Loucy (cell line): ENCODE data around the gene RFC5.

Experiments used
- H2AFZ ChIP-seq: fragments of 200-600 bp; sonication (generic); 2 replicates; pipeline ENCODE4 v1.6.0; 2016; ENCODE audit warnings: antibody characterized with exemption, mild to moderate bottlenecking, low read length, moderate library complexity
- H3F3A ChIP-seq: fragments of 200-600 bp; 2 replicates; pipeline ENCODE4 v1.6.0; 2016; ENCODE audit warnings: antibody characterized with exemption, low read depth, mild to moderate bottlenecking
- H3K27me3 ChIP-seq: fragments of 200-600 bp; sonication (generic); 2 replicates; pipeline ENCODE4 v1.6.1; 2014; ENCODE audit warnings: low read length, mild to moderate bottlenecking; ENCODE audit not compliant: insufficient read depth, poor library complexity, severe bottlenecking
- H3K36me3 ChIP-seq: fragments of 200-600 bp; sonication (generic); 2 replicates; pipeline ENCODE4 v1.6.1; 2016; ENCODE audit warnings: low read length; ENCODE audit not compliant: insufficient read depth
- H3K4me1 ChIP-seq: fragments of 200-600 bp; sonication (generic); 2 replicates; pipeline ENCODE4 v1.5.1; 2014; ENCODE audit warnings: low read length, mild to moderate bottlenecking; ENCODE audit not compliant: insufficient read depth, poor library complexity, severe bottlenecking
- H3K4me2 ChIP-seq: fragments of 200-600 bp; sonication (generic); 2 replicates; pipeline ENCODE4 v1.6.0; 2014; ENCODE audit warnings: antibody characterized with exemption, low read length, low read depth, mild to moderate bottlenecking; ENCODE audit not compliant: poor library complexity, severe bottlenecking
- H3K4me3 ChIP-seq: fragments of 200-600 bp; sonication (generic); 2 replicates; pipeline ENCODE4 v1.5.1; 2014; ENCODE audit warnings: low read length, mild to moderate bottlenecking, mixed read lengths; ENCODE audit not compliant: poor library complexity, severe bottlenecking
- H3K79me2 ChIP-seq: fragments of 200-600 bp; sonication (generic); 2 replicates; pipeline ENCODE4 v1.6.1; 2014; ENCODE audit warnings: low read length; ENCODE audit not compliant: insufficient read depth
- H3K9ac ChIP-seq: fragments of 200-600 bp; sonication (generic); 2 replicates; pipeline ENCODE4 v1.6.0; 2014; ENCODE audit warnings: mild to moderate bottlenecking, low read depth, low read length, moderate library complexity; ENCODE audit not compliant: poor library complexity, severe bottlenecking
- H3K9me2 ChIP-seq: fragments of 200-600 bp; sonication (generic); replicated peaks from 2 replicates; pipeline ENCODE4 v1.6.1; 2016; ENCODE audit warnings: low read depth, low read length, mixed read lengths
- H3K9me3 ChIP-seq: fragments of 200-600 bp; sonication (generic); 2 replicates; pipeline ENCODE4 v1.6.1; 2014; ENCODE audit warnings: mild to moderate bottlenecking, antibody characterized with exemption, low read length, low read depth; ENCODE audit not compliant: insufficient read depth
- H4K20me1 ChIP-seq: fragments of 200-600 bp; sonication (generic); 2 replicates; pipeline ENCODE4 v1.6.0; 2014; ENCODE audit warnings: antibody characterized with exemption, low read length, mild to moderate bottlenecking; ENCODE audit not compliant: insufficient read depth, poor library complexity, severe bottlenecking
- EZH2phosphoT487 ChIP-seq: fragments of 200-600 bp; IDR thresholded peaks from 2 replicates; pipeline ENCODE4 v1.6.1; 2018; ENCODE audit warnings: antibody characterized with exemption, mild to moderate bottlenecking, moderate library complexity, borderline replicate concordance
- TF ChIP-seq, protein P1 (sequence below): fragments of 200-600 bp; sonication (generic); conservative IDR thresholded peaks from 2 replicates; pipeline ENCODE4 v1.5.1; 2014; ENCODE audit warnings: mild to moderate bottlenecking, antibody characterized with exemption, low read length

The RFC5 gene

DNA sequence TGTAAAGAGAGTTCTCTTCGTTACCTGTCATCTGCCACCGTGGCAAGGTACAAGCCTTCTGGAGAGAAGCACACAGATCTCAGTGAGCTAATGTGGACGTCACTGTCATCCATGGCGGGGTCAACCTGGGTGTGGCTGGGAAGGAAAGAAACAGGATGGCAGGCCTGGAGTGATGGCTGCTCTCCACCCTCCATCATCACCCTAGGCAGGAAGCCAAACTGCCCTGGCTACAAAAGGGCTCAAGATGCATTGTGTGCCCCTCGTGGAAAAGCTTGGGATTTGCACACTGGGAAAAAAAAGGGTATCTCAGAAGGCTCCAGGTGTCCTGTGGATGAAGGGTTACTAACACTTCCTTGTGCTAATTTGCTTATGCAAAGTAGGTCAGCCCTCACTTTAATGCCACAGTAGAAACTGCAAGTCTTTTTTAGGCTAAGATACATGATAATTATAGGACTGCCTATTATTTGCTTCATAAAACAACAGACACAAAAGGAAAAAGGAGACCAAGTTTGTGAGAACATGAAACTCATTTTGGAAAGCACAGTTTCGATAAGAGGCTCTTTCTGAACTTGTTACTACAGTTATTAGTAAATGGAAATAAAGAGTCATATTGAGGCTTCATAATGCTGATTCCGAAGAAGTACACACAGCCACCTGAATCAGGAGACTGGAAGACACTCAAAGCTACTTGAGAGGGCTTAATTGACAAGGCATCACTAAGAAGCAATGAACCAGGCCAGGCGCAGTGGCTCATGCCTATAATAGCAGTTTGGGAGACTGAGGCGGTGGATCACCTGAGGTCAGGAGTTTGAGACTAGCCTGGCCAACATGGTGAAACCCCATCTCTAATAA, 18.9 kb downstream of the RFC5 start:
- Histone ChIP-seq H3K4me3 (no peak overlapping the region), H3K9me3 (no peaks in the 10 kb centered on the region), H2AFZ (no peak overlapping the region), H3K4me2 (no peak overlapping the region), H4K20me1 (no peaks in the 10 kb centered on the region), H3K27me3 (no peaks in the 10 kb centered on the region), H3F3A (no peaks in the 10 kb centered on the region), H3K9me2 (no peaks in the 10 kb centered on the region), H3K36me3 (peaks cover 72% of the 10 kb centered on the region; the same call in 1 of the 2 replicates), H3K79me2 (no peaks in the 10 kb centered on the region), H3K4me1 (no peaks in the 10 kb centered on the region), H3K9ac (no peak overlapping the region)
- TF ChIP-seq, protein P1, sequence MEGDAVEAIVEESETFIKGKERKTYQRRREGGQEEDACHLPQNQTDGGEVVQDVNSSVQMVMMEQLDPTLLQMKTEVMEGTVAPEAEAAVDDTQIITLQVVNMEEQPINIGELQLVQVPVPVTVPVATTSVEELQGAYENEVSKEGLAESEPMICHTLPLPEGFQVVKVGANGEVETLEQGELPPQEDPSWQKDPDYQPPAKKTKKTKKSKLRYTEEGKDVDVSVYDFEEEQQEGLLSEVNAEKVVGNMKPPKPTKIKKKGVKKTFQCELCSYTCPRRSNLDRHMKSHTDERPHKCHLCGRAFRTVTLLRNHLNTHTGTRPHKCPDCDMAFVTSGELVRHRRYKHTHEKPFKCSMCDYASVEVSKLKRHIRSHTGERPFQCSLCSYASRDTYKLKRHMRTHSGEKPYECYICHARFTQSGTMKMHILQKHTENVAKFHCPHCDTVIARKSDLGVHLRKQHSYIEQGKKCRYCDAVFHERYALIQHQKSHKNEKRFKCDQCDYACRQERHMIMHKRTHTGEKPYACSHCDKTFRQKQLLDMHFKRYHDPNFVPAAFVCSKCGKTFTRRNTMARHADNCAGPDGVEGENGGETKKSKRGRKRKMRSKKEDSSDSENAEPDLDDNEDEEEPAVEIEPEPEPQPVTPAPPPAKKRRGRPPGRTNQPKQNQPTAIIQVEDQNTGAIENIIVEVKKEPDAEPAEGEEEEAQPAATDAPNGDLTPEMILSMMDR = no peak
- TF ChIP-seq EZH2phosphoT487 = no peak

DNA sequence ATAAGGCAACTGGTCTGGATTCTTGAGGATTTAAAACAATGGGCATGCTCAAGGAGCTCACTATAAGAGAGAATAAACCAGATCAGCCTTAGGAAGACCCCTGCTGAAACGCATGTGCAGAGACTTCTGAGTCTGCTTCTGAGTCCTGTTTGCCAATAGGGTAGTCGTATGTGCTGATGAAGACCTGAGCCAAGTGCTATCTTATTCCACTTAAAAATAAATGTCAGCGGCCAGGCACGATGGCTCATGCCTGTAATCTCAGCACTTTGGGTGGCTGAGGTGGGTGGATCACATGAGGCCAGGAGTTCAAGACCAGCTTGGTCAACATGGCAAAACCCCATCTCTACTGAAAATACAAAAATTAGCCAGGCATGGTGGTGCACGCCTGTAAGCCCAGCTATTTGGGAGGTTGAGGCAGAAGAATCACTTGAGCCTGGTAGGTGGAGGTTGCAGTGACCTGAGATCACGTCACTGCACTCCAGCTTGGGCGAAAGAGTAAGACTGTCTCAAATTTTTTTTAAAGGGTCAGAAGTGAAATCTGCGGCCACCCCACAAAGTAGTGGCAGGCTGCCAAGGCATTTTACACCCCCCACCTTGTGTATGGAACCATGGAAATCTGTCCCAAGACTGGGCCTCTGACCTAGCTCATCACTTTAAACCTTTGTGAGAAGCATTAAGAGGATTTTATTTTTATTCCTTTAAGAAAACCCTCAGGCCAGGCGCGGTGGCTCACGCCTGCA, 20.3 kb downstream of the RFC5 start:
- H3K4me2 ChIP-seq = no peak overlapping the region

DNA sequence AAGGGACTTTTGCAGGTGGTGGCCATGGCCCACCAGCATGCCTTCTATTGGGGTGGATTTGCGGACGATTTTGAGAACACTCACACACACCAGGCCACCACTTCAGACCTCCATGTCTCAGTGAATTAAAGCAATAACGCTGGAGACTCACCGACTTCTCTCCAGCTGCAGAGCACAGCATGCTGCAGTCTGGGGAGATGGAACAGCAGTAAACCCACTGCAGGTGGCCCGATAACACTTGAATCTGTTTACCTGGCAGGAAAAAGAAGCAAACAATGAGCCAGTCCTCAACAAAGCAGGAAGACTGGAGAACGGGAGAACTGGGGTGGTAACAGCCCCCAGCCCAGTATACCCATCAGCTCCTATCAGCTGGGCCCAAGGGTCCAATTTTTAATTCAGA, 21.6 kb downstream of the RFC5 start:
- Histone ChIP-seq H3K36me3 (peaks cover 74% of the 10 kb centered on the region; the same call in 1 of the 2 replicates), H3K4me2 (no peak overlapping the region), H3K9me3 (no peaks in the 10 kb centered on the region), H2AFZ (no peak overlapping the region), H3K9me2 (no peaks in the 10 kb centered on the region), H3K4me3 (no peak overlapping the region), H4K20me1 (no peaks in the 10 kb centered on the region), H3K27me3 (no peaks in the 10 kb centered on the region), H3F3A (no peaks in the 10 kb centered on the region), H3K79me2 (no peaks in the 10 kb centered on the region), H3K9ac (no peak overlapping the region), H3K4me1 (no peaks in the 10 kb centered on the region)
- TF ChIP-seq EZH2phosphoT487 = no peak
- TF ChIP-seq, protein P1 = no peak

More for the DNA sequence above, 20.3 kb downstream of the RFC5 start:
- TF ChIP-seq, protein P1 = no peak
- no peak for TF ChIP-seq EZH2phosphoT487
- Histone ChIP-seq H3K9ac (no peak overlapping the region), H2AFZ (no peak overlapping the region), H3K79me2 (no peaks in the 10 kb centered on the region), H3K9me2 (no peaks in the 10 kb centered on the region), H4K20me1 (no peaks in the 10 kb centered on the region), H3K9me3 (no peaks in the 10 kb centered on the region), H3K4me1 (no peaks in the 10 kb centered on the region), H3K4me3 (no peak overlapping the region), H3K36me3 (peaks cover 74% of the 10 kb centered on the region; the same call in 1 of the 2 replicates), H3K27me3 (no peaks in the 10 kb centered on the region), H3F3A (no peaks in the 10 kb centered on the region)
